NCI-H1436 treated with DMSO at 0.1 percent for 48 hours (cell line): Measurements from ENCODE around the gene GPR27.

Experiments
- DNase-seq: peaks from one replicate; lab custom pipeline; 2025; lab: John Stamatoyannopoulos, UW

GPR27 gene

GRCh38 chr3:71785532-71786216, 32.0 kb downstream of the GPR27 start:
- no peak for DNase-seq

- no peak for DNase-seq
Observed at GRCh38 chr3:71786217-71786549, 32.5 kb downstream of the GPR27 start.

- DNase-seq: no peak
Observed at GRCh38 chr3:71786551-71786950, 32.9 kb downstream of the GPR27 start.

- no peak for DNase-seq
Observed at GRCh38 chr3:71787851-71788405, 34.3 kb downstream of the GPR27 start.

GRCh38 chr3:71789922-71790321, 36.3 kb downstream of the GPR27 start:
- no peak for DNase-seq

- no peak for DNase-seq
Observed at GRCh38 chr3:71791634-71792033, 38.0 kb downstream of the GPR27 start.

- no peak for DNase-seq
Observed at GRCh38 chr3:71796290-71796689, 42.6 kb downstream of the GPR27 start.

GRCh38 chr3:71797455-71797854, 43.8 kb downstream of the GPR27 start:
- no peak for DNase-seq

- DNase-seq: no peak
Observed at GRCh38 chr3:71800023-71800422, 46.4 kb downstream of the GPR27 start.

- no peak for DNase-seq
Observed at GRCh38 chr3:71801986-71802385, 48.3 kb downstream of the GPR27 start.

- no peak for DNase-seq
Observed at GRCh38 chr3:71803248-71803647, 49.6 kb downstream of the GPR27 start.

GRCh38 chr3:71805199-71805598, 51.5 kb downstream of the GPR27 start:
- no peak for DNase-seq

- DNase-seq: no peak
Observed at GRCh38 chr3:71805691-71806090, 52.0 kb downstream of the GPR27 start.
